Liver (tissue), 9 donors: ENCODE data around the gene CEACAM21. TPM values are rescaled to one million over a fixed set of nuclear protein-coding genes. Genes with fewer than 3 reads are reported as not detected.

ENCODE experiments used
- DNase-seq: peaks from one replicate; pipeline ENCODE4 v3.0.0-alpha.2; 2017; ENCODE audit warnings: low spot score
- H3K27ac ChIP-seq, 2 donors: one replicate each; pipeline ENCODE4 v1.7.0; 2013; ENCODE audit warnings: inconsistent platforms in 2 of 2, low read length in 2 of 2, control low read depth in 1 of 2, low read depth in 1 of 2, mild to moderate bottlenecking in 1 of 2
- H3K27me3 ChIP-seq, 4 donors: one replicate each; pipeline versions ENCODE4 v1.6.1 to v1.7.0; 2013; ENCODE audit warnings: low read length in 3 of 4, inconsistent platforms in 1 of 4, mild to moderate bottlenecking in 1 of 4, moderate library complexity in 1 of 4; ENCODE audit not compliant: control insufficient read depth in 4 of 4, insufficient read depth in 4 of 4
- H3K36me3 ChIP-seq, 4 donors: one replicate each; pipeline versions ENCODE4 v1.6.1 to v1.7.0; 2013; ENCODE audit warnings: low read length in 3 of 4, mild to moderate bottlenecking in 3 of 4, low read depth in 1 of 4, moderate library complexity in 1 of 4; ENCODE audit not compliant: control insufficient read depth in 4 of 4, insufficient read depth in 3 of 4
- H3K4me1 ChIP-seq, 4 donors: one replicate each; pipeline versions ENCODE4 v1.6.1 to v1.7.0; 2013; ENCODE audit warnings: low read length in 3 of 4, mild to moderate bottlenecking in 3 of 4, moderate library complexity in 1 of 4; ENCODE audit not compliant: control insufficient read depth in 4 of 4, insufficient read depth in 4 of 4
- H3K4me3 ChIP-seq, 3 donors: one replicate each; pipeline versions ENCODE4 v1.6.1 to v1.7.0; 2013; ENCODE audit warnings: low read length in 3 of 3, control low read depth in 1 of 3, low read depth in 1 of 3, mild to moderate bottlenecking in 1 of 3
- H3K9ac ChIP-seq, 2 donors: one replicate each; pipeline ENCODE4 v1.7.0; 2013; ENCODE audit warnings: low read length in 2 of 2, mild to moderate bottlenecking in 2 of 2, moderate library complexity in 2 of 2, control low read depth in 1 of 2, low read depth in 1 of 2
- H3K9me3 ChIP-seq, 4 donors: one replicate each; pipeline versions ENCODE4 v1.6.1 to v1.7.0; 2013; ENCODE audit warnings: low read length in 3 of 4; ENCODE audit not compliant: control insufficient read depth in 4 of 4
- EGR1 ChIP-seq, 2 donors: IDR thresholded peaks; 2 replicates each; pipeline ENCODE4 v1.6.1; 2016 to 2018; ENCODE audit warnings: antibody characterized with exemption in 2 of 2, low read depth in 2 of 2
- FOXA2 ChIP-seq: IDR thresholded peaks from 2 replicates; pipeline ENCODE4 v1.6.1; 2016; ENCODE audit warnings: antibody characterized with exemption
- GABPA ChIP-seq, 2 donors: IDR thresholded peaks in 1 of 2; conservative IDR thresholded peaks in 1 of 2; 2 replicates each; pipeline ENCODE4 v1.6.1; 2016; ENCODE audit warnings: antibody characterized with exemption in 2 of 2, mild to moderate bottlenecking in 1 of 2, moderate library complexity in 1 of 2
- HNF4G ChIP-seq: IDR thresholded peaks from 2 replicates; pipeline ENCODE4 v1.6.1; 2016; ENCODE audit warnings: antibody characterized with exemption
- JUND ChIP-seq, 2 donors: IDR thresholded peaks; 2 replicates each; pipeline ENCODE4 v1.6.1; 2016; ENCODE audit warnings: antibody characterized with exemption in 2 of 2
- NR2F2 ChIP-seq: IDR thresholded peaks from 2 replicates; pipeline ENCODE4 v1.6.1; 2016; ENCODE audit warnings: antibody characterized with exemption
- RAD21 ChIP-seq, 2 donors: IDR thresholded peaks; 2 replicates each; pipeline ENCODE4 v1.6.1; 2016; ENCODE audit warnings: antibody characterized with exemption in 2 of 2, mild to moderate bottlenecking in 2 of 2
- YY1 ChIP-seq: IDR thresholded peaks from 2 replicates; pipeline ENCODE4 v1.6.1; 2016; ENCODE audit warnings: antibody characterized with exemption, mild to moderate bottlenecking
- WGBS: extraction: QIAGEN DNeasy Blood & Tissue Kit; methylation state at CpG from one replicate; pipeline ENCODE4 v1.1.7; 2013; 5-methylcytosine and 5-hydroxymethylcytosine counted together
- polyA plus RNA-seq, 2 donors: library from polyadenylated mRNA; stranded (reverse) in 1 of 2; unstranded in 1 of 2; fragments of 200-250 nt in 1 of 2; fragments of >200 nt in 1 of 2; fragmentation: Nextera tagmentation in 1 of 2; extraction: Ambion mirVana in 1 of 2; gene quantifications; one replicate each; pipeline versions ENCODE4 v1.2.1 to v1.2.3, GENCODE V29; 2013 to 2015
- total RNA-seq, 2 donors: library from RNA; depleted of rRNA; stranded (reverse); fragments of >200 nt; gene quantifications; one replicate each; pipeline ENCODE4 v1.2.3, GENCODE V29; 2014
- TF ChIP-seq, protein P1 (sequence below): IDR thresholded peaks from 2 replicates; pipeline ENCODE4 v1.6.1; 2016; ENCODE audit warnings: antibody characterized with exemption
- TF ChIP-seq, protein P2 (sequence below): IDR thresholded peaks from 2 replicates; pipeline ENCODE4 v1.6.1; 2016; ENCODE audit warnings: antibody characterized with exemption
- TF ChIP-seq, protein P3 (sequence below): IDR thresholded peaks from 2 replicates; pipeline ENCODE4 v1.6.1; 2016; ENCODE audit warnings: antibody characterized with exemption
- TF ChIP-seq, protein P4 (sequence below): fragments of 150-350 bp; IDR thresholded peaks from 2 replicates; pipeline ENCODE4 v1.5.1; 2017; ENCODE audit warnings: improper control_type of control experiment, low read depth, low read length; ENCODE audit not compliant: missing input control
- TF ChIP-seq, protein P5 (sequence below): IDR thresholded peaks from 2 replicates; pipeline ENCODE4 v1.6.1; 2016; ENCODE audit warnings: antibody characterized with exemption, mild to moderate bottlenecking
- donor health status: healthy.
- donor health status: healthy.
- donor health status: healthy.
- donor health status: healthy.
- donor health status: healthy.

The CEACAM21 gene
- total and polyA plus RNA-seq, 4 donors: 0.58 to 2.5 (median 1.8) TPM

DNA sequence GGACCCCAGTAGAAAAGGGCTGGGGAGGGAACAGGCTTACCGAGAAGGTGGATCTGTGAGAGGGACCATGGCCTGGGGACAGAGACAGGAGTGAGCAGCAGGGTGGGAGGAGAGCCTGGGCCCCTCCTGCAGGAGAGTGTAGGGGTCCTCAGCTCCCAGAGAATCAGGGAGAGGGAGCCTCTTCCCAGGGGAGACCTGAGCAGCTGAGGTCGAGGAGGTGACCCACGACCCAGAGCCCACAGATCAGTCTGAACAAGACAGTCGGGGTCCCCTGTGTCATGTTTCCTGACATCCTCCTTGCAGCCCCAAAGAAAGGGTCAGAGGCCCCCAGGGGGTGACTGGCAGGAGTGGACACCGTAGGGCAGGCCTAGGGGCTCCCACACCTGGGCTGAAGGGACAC lies 44.2 kb downstream of the CEACAM21 start:
- DNase-seq: no peak
- H3K9ac ChIP-seq: no peak overlapping the region
- no peak overlapping the region for H3K4me3 ChIP-seq
- peaks cover 0 to 2% (median 0%) of the 10 kb centered on the region in 4 donors for H3K4me1 ChIP-seq
- peaks cover 0 to 3% (median 0%) of the 10 kb centered on the region in 4 donors for H3K27me3 ChIP-seq
- WGBS: 65% methylated on average over 5 of the region's 5 CpGs
- TF ChIP-seq NR2F2 (no peak), RAD21 (IDR thresholded peaks at IDR 0.05) (no peak), EGR1 (IDR thresholded peaks at IDR 0.05; ENCODE audit: low read depth in 2 of 2) (no peak), HNF4G (no peak)
- TF ChIP-seq, protein P1, sequence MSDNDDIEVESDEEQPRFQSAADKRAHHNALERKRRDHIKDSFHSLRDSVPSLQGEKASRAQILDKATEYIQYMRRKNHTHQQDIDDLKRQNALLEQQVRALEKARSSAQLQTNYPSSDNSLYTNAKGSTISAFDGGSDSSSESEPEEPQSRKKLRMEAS: no peak
- TF ChIP-seq, protein P2, sequence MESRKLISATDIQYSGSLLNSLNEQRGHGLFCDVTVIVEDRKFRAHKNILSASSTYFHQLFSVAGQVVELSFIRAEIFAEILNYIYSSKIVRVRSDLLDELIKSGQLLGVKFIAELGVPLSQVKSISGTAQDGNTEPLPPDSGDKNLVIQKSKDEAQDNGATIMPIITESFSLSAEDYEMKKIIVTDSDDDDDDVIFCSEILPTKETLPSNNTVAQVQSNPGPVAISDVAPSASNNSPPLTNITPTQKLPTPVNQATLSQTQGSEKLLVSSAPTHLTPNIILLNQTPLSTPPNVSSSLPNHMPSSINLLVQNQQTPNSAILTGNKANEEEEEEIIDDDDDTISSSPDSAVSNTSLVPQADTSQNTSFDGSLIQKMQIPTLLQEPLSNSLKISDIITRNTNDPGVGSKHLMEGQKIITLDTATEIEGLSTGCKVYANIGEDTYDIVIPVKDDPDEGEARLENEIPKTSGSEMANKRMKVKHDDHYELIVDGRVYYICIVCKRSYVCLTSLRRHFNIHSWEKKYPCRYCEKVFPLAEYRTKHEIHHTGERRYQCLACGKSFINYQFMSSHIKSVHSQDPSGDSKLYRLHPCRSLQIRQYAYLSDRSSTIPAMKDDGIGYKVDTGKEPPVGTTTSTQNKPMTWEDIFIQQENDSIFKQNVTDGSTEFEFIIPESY: no peak
- TF ChIP-seq, protein P3, sequence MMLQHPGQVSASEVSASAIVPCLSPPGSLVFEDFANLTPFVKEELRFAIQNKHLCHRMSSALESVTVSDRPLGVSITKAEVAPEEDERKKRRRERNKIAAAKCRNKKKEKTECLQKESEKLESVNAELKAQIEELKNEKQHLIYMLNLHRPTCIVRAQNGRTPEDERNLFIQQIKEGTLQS: no peak
- TF ChIP-seq, protein P4, sequence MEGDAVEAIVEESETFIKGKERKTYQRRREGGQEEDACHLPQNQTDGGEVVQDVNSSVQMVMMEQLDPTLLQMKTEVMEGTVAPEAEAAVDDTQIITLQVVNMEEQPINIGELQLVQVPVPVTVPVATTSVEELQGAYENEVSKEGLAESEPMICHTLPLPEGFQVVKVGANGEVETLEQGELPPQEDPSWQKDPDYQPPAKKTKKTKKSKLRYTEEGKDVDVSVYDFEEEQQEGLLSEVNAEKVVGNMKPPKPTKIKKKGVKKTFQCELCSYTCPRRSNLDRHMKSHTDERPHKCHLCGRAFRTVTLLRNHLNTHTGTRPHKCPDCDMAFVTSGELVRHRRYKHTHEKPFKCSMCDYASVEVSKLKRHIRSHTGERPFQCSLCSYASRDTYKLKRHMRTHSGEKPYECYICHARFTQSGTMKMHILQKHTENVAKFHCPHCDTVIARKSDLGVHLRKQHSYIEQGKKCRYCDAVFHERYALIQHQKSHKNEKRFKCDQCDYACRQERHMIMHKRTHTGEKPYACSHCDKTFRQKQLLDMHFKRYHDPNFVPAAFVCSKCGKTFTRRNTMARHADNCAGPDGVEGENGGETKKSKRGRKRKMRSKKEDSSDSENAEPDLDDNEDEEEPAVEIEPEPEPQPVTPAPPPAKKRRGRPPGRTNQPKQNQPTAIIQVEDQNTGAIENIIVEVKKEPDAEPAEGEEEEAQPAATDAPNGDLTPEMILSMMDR: no peak
- H3K36me3 ChIP-seq: no peaks in the 10 kb centered on the region
- H3K9me3 ChIP-seq: no peaks in the 10 kb centered on the region
- H3K27ac ChIP-seq: no peak overlapping the region

DNA sequence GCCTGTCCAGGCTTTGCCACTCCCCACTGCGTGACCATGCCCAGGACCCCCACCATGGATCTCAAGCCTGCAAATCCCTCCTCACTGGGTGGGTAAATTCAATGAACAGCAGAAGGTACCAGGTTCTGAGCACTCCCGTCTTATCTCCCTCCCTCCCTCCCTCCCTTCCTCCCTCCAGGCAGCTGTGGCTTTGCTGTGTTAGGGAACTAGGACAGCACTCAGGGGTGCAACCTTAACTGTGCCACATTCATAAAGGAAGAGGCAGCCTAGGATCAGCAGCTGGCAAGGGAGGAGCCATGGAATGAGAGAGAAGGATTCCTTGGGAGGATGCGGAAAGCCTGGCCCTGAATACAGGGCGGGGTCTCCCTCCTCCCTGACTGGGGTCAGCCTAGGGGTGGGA lies 45.3 kb downstream of the CEACAM21 start:
- H3K9ac ChIP-seq: no peak overlapping the region
- no peaks in the 10 kb centered on the region for H3K36me3 ChIP-seq
- no peak for DNase-seq
- no peaks in the 10 kb centered on the region for H3K9me3 ChIP-seq
- H3K27ac ChIP-seq: no peak overlapping the region
- TF ChIP-seq YY1 (no peak), GABPA (IDR thresholded peaks at IDR 0.05 in 1 of 2, conservative IDR thresholded peaks at IDR 0.05 in 1 of 2) (no peak), JUND (IDR thresholded peaks at IDR 0.05) (no peak), FOXA2 (no peak), HNF4G (no peak)
- TF ChIP-seq, protein P5, sequence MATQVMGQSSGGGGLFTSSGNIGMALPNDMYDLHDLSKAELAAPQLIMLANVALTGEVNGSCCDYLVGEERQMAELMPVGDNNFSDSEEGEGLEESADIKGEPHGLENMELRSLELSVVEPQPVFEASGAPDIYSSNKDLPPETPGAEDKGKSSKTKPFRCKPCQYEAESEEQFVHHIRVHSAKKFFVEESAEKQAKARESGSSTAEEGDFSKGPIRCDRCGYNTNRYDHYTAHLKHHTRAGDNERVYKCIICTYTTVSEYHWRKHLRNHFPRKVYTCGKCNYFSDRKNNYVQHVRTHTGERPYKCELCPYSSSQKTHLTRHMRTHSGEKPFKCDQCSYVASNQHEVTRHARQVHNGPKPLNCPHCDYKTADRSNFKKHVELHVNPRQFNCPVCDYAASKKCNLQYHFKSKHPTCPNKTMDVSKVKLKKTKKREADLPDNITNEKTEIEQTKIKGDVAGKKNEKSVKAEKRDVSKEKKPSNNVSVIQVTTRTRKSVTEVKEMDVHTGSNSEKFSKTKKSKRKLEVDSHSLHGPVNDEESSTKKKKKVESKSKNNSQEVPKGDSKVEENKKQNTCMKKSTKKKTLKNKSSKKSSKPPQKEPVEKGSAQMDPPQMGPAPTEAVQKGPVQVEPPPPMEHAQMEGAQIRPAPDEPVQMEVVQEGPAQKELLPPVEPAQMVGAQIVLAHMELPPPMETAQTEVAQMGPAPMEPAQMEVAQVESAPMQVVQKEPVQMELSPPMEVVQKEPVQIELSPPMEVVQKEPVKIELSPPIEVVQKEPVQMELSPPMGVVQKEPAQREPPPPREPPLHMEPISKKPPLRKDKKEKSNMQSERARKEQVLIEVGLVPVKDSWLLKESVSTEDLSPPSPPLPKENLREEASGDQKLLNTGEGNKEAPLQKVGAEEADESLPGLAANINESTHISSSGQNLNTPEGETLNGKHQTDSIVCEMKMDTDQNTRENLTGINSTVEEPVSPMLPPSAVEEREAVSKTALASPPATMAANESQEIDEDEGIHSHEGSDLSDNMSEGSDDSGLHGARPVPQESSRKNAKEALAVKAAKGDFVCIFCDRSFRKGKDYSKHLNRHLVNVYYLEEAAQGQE: no peak
- TF ChIP-seq, protein P3: no peak
- H3K4me1 ChIP-seq: peaks cover 0 to 2% (median 0%) of the 10 kb centered on the region in 4 donors
- 57% methylated on average over 4 of the region's 4 CpGs for WGBS
- peaks cover 0 to 3% (median 0%) of the 10 kb centered on the region in 4 donors for H3K27me3 ChIP-seq
- no peak overlapping the region for H3K4me3 ChIP-seq
